Fibroblast of skin of abdomen (primary cell): ENCODE data around the gene TAP1.

ENCODE experiments used
- DNase-seq: peaks from one replicate; pipeline ENCODE4 v3.0.0-alpha.2; 2013

The TAP1 gene

GRCh38 chr6:32862725-32863124 lies 9.2 kb upstream of the TAP1 start:
- DNase-seq = no peak

GRCh38 chr6:32860674-32861073 lies 7.2 kb upstream of the TAP1 start:
- DNase-seq = no peak

GRCh38 chr6:32858194-32858593 lies 4.7 kb upstream of the TAP1 start:
- DNase-seq = no peak

GRCh38 chr6:32857156-32857891 lies 3.8 kb upstream of the TAP1 start:
- no peak for DNase-seq

- DNase-seq = no peak
Measured at GRCh38 chr6:32855467-32856174, 2.1 kb upstream of the TAP1 start.

- peak; percentile 24 for DNase-seq
Measured at GRCh38 chr6:32854376-32855178, 1.1 kb upstream of the TAP1 start.

GRCh38 chr6:32852844-32853540 lies 512 bp downstream of the TAP1 start:
- DNase-seq = peak; percentile 11

- no peak for DNase-seq
Measured at GRCh38 chr6:32852018-32852843, 1.3 kb downstream of the TAP1 start.

- DNase-seq = no peak
Measured at GRCh38 chr6:32851025-32851424, 2.5 kb downstream of the TAP1 start.

GRCh38 chr6:32849126-32849525 lies 4.4 kb downstream of the TAP1 start:
- no peak for DNase-seq

- no peak for DNase-seq
Measured at GRCh38 chr6:32847795-32848194, 5.7 kb downstream of the TAP1 start.

- no peak for DNase-seq
Measured at GRCh38 chr6:32847004-32847403, 6.5 kb downstream of the TAP1 start.

- DNase-seq = no peak
Measured at GRCh38 chr6:32845384-32845884, 8.1 kb downstream of the TAP1 start.

- DNase-seq = no peak
Measured at GRCh38 chr6:32844839-32845383, 8.6 kb downstream of the TAP1 start.

- peak; percentile 89 for DNase-seq
Measured at GRCh38 chr6:32843979-32844838, 9.3 kb downstream of the TAP1 start, which contains the start of gene PSMB8. Gene PSMB8, minus strand, starts transcription at chr6:32844047. Its CDS starts 51 bp downstream, at chr6:32843996.

- DNase-seq = no peak
Measured at GRCh38 chr6:32843331-32843978, 10.0 kb downstream of the TAP1 start.

- DNase-seq = no peak
Measured at GRCh38 chr6:32842690-32843089, 10.8 kb downstream of the TAP1 start.

- no peak for DNase-seq
Measured at GRCh38 chr6:32842021-32842650, 11.4 kb downstream of the TAP1 start.

GRCh38 chr6:32840604-32841246 lies 12.8 kb downstream of the TAP1 start:
- DNase-seq = no peak
